Stimulated activated CD4-positive, alpha-beta T cell treated with anti-CD3 and anti-CD28 coated beads, TNF-alpha, amount 100 ng/mL, for 24 hours (primary cell): ENCODE results near the gene LRRFIP2.
"Not testable (repeated sequence)": the region's sequence is repeated elsewhere in the genome, so short reads cannot be mapped to it uniquely, and the experiment has no call there.

Source experiments
- DNase-seq, 3 experiments: peaks; one replicate each; pipeline ENCODE4 v3.0.0-alpha.2; 2020; ENCODE audit warnings: low read depth in 3 of 3

LRRFIP2 gene

DNA sequence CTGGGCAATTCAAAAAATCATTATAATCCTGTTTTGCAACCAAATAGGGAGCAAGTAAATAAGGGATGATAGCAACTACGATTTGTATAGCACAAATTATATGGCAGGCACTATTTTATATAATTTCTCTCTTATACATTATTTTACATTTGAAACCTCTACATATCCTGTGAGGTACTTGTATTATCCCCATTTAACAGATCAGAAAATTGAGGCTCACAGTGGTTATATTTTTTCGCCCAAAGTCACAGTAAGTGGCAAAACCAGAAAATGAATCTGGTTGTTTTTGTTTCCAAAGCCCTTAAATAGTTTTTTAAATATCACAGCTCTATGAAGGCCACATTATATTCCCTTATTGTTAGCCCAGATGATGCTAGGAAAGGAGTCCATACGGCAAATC lies 106.8 kb downstream of the LRRFIP2 start:
- DNase-seq = no peak

- no peak for DNase-seq
Measured at GRCh38 chr3:37064747-37065146, 109.6 kb downstream of the LRRFIP2 start.

GRCh38 chr3:37058117-37058516 lies 116.3 kb downstream of the LRRFIP2 start:
- DNase-seq = no peak

DNA sequence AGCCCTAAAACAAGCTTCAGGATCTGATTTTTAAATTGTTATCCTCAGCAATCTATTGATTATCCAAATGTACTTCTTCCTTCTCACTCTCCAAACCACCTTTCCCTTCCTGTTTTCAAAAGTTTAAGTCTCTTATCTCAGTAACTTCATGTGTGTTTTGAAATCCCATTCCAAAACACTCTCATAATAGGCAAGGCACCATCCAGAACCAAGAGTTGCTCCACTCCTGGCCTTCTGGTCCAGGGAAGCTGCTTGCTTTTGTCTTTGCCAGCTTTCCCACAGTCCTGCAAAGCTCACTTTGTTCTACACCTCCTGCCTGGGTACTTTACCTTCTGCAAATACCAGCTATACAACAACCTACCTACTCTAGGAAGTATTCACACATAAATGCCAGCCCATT lies 117.6 kb downstream of the LRRFIP2 start:
- no peak for DNase-seq

- DNase-seq = not testable (repeated sequence)
Measured at GRCh38 chr3:37055077-37055476, 119.3 kb downstream of the LRRFIP2 start.

DNA sequence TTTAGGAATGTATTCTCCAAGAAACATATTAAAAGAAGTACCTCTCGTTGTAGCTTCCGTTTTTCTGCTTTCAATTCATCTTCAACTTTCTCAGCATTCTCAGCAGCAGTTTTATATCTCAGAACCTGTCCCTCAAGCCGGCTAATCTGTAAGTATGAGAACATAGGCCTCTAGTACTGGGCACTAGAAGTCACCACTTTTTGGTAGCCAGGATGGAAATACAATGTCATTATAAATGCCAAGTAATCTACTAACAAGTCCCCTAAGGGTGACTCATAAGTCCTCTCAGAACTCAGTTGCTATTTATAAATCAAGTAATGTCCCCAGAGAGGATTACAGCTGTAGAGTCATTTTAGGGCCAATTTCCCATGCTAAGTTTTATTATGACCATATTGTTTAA lies 120.0 kb downstream of the LRRFIP2 start:
- DNase-seq = no peak

GRCh38 chr3:37053753-37054152 lies 120.6 kb downstream of the LRRFIP2 start:
- no peak for DNase-seq

GRCh38 chr3:37053337-37053736 lies 121.0 kb downstream of the LRRFIP2 start:
- no peak for DNase-seq

DNA sequence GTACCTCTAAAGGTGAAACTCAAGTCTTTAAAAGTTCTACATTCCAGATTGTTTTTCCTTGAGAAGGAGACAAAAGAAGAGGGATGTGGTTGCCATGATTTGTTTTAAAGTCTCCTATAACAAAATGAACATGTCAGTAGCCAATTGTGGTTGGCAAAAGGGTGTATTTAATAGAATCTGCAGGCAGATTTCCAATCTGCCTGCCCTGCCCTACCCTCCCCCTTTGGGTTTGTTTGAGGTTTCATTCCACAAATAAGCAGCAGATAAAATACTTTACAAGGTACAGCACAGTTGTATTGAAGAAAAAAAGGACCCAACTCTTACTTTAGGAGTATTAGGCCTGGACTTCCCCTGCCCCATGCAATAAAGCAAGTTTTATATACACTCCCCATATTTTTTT lies 121.5 kb downstream of the LRRFIP2 start:
- DNase-seq = no peak

- DNase-seq = no peak
Measured at GRCh38 chr3:37050282-37050681, 124.1 kb downstream of the LRRFIP2 start.

GRCh38 chr3:37042712-37043111 lies 131.7 kb downstream of the LRRFIP2 start:
- DNase-seq = not testable (repeated sequence)

DNA sequence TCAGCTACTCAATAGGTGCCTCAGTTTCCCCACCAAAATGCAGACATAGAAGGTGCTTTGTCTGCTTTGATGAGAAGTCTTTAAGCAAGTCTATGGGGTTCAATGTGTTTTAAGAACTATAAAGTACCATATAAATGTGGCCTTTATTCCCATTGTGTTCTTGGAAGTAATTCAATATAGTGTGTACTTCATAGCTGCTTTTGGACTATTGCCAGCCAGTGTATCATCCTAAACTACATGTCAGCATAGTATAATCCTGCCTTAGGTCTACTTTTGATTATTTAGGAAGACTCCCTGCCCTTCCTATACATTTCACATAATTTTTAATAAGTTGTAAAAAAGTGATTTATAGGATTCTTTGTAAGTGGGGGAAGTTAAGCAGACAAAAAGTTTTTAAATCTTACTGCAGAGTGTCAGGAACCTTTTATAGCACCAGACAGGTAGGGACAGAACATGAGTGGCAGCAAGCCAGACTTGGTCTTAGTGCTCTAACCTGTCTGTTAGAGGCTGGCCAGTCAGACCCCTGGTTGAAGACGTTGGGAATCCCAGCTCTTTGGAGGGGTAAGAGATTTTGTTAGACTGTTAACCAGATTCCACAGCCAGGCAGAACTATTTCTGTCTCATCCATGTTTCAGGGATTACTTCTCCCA lies 132.7 kb downstream of the LRRFIP2 start:
- DNase-seq = no peak

- no peak for DNase-seq
Measured at GRCh38 chr3:37040231-37040630, 134.2 kb downstream of the LRRFIP2 start.

DNA sequence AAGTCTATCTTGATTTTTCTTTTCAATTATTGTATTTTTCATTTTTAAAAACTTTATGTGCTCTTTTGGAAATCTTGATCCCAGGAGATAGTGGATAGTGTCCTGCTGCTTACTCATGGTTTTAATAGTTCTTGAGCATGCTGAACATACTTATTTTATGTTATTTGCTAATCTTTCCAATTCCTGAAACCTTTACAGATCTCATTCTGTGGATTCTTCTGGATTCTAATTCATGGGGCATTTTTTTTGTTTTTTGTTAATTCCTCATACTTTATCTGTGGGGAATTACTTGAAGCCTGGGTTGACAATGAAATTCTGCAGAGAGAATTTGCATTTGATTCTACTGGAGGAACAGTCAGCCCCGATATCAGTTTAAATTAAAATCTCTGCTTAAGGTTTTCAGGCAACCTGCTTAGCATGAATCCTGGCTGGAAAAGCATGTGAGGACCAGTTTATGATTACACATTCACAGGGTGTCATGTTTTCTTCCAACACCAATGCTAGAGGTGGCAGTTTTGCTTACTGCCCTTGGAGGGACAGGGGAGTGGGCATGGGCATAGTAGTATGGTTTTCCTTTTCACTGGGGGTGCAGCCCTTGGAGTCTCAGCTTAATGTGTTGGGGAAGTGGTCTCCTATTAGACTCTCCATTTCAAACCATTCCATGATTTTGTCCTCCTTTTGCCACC lies 135.1 kb downstream of the LRRFIP2 start:
- no peak for DNase-seq

DNA sequence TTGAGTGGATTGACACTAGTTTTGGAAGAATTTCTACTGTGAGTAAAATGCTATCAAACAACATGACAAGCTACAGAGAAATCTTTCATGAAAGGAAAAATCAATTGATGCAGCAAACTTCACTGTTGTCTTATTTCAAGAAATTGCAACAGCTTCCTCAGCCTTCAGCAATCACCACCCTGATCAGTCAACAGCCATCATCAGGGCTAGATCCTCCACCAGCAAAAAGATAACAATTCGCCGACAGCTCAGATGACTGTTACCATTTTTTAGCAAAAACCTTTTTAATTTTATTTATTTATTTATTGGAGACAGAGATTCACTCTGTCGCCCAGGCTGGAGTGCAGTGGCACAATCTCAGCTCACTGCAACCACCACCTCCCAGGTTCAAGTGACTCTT lies 137.0 kb downstream of the LRRFIP2 start:
- no peak for DNase-seq

- DNase-seq = no peak
Measured at GRCh38 chr3:37032961-37033360, 141.4 kb downstream of the LRRFIP2 start.

DNA sequence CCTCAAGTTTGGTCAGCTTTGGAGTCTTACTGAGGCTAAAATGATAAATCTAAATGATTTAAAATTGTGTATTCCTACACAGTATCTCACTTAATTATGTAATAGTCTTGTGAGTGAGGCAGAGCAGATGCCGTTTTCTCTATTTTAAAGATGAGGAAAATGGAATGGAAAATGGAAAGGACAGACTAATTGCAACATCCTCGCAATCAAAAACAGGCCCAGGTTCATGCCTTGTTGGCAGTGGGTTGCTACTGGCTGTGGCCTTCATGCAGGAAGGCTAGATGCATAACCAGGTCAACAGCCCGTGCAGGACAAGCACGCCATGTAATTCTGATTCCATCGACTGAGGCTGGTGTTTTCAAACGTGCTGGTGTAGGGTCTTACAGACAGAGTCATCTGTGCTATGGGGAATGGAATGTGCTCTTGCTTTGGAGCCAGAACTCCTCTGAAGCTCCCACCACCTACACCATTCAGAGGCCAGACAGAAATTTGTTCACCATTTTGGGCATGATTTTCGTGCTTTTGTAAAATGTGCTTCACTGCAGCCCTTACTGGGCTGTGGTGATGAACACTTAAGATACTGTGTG lies 143.2 kb downstream of the LRRFIP2 start:
- no peak for DNase-seq

GRCh38 chr3:37030588-37030987 lies 143.8 kb downstream of the LRRFIP2 start:
- no peak for DNase-seq

DNA sequence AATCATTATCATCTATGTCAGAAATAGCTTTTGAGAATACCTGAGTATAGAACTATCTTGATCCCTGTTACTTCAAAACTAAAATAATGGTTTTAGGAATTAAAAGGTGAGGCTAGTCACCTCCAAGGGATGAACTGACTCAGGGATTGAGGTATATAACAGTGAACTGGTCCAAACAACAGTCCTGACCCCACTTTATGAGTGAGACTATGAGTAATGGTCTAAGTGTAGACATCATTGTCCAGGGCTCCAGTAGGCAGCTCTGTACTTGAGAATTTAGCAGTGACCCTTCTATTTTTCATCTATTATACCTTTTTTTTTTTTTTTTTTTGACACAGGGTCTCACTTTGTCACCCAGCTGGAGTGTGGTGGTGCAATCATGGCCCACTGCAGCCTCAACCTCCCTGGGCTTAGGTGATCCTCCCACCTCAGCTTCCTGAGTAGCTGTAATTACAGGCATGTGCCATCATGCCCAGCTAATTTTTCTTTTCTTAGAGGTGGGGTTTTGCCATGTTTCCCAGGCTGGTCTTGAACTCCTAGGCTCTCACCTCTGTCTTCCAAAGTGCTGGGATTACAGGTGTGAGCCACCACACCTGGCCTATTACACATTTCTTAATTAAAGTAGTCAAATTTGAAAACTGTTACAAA lies 144.7 kb downstream of the LRRFIP2 start:
- DNase-seq = no peak

- DNase-seq = no peak
Measured at GRCh38 chr3:37029111-37029510, 145.3 kb downstream of the LRRFIP2 start.

GRCh38 chr3:37028329-37028728 lies 146.1 kb downstream of the LRRFIP2 start:
- DNase-seq = no peak

DNA sequence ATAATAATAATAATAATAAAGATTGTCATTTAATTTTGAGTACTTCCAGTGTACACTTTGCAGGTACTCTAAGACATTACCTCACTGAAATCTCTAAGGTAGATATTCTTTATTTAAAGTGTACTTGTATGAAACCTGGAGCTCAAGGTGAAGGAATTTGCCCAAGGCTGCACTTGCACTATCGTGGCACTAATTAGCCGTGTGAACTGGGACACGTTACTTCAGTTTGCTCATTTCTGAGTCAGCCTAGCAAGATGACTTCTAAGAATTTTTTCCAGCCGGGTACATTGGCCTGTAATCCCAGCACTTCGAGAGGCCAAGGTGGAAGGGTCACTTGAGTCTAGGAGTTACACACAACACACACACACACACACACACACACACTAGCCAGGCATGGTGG lies 147.5 kb downstream of the LRRFIP2 start:
- no peak for DNase-seq
